GM12892 (cell line): ENCODE measurements around the gene MDM2. TPM values are rescaled to one million over a fixed set of nuclear protein-coding genes. Genes with fewer than 3 reads are reported as not detected.

Source experiments
- DNase-seq: peaks from one replicate; pipeline ENCODE4 v3.0.0; 2011; ENCODE audit not compliant: insufficient read length
- FAIRE-seq: peaks from 2 replicates; lab custom pipeline; 2011; peaks lifted over from hg19 to GRCh38; lab: Jason Lieb, UNC
- POLR2A ChIP-seq: IDR thresholded peaks from 2 replicates; pipeline ENCODE4 v1.6.1; 2011; ENCODE audit warnings: low read depth, low read length, control low read depth
- POLR2AphosphoS5 ChIP-seq: IDR thresholded peaks from 2 replicates; pipeline ENCODE4 v1.6.1; 2011; ENCODE audit warnings: low read depth, low read length, control low read depth
- TAF1 ChIP-seq: IDR thresholded peaks from 2 replicates; pipeline ENCODE4 v1.6.1; 2011; ENCODE audit warnings: low read depth, mild to moderate bottlenecking, control low read depth, low read length, borderline replicate concordance
- polyA plus RNA-seq: library from polyadenylated mRNA; unstranded; fragments of >200 nt; gene quantifications from one replicate; pipeline ENCODE4 v1.2.1, GENCODE V29; 2012; ENCODE audit warnings: missing spikeins, inconsistent platforms; ENCODE audit not compliant: missing spikeins

MDM2 gene
- polyA plus RNA-seq = 111 TPM

GRCh38 chr12:68807576-68808387, at the start of gene MDM2:
Gene MDM2 (plus strand): TSS chr12:68808177. CDS start chr12:68808478, 301 bp downstream.
- peak; percentile 86 for DNase-seq
- TF ChIP-seq POLR2A (peak; percentile 94), TAF1 (peak; percentile 78; the same call in 1 of the 2 replicates), POLR2AphosphoS5 (peak; percentile 87)
- peak; percentile 92 for FAIRE-seq

GRCh38 chr12:68759852-68760251, 48.1 kb upstream of the MDM2 start:
- no peak for FAIRE-seq
- TF ChIP-seq TAF1 (no peak), POLR2A (no peak), POLR2AphosphoS5 (no peak)
- no peak for DNase-seq

- no peak for FAIRE-seq
- no peak for TF ChIP-seq POLR2AphosphoS5
- TF ChIP-seq TAF1 = no peak
- no peak for TF ChIP-seq POLR2A
- no peak for DNase-seq
These were observed 47.1 kb upstream of the MDM2 start for GRCh38 chr12:68760806-68761441.

- FAIRE-seq (no peak), DNase-seq (no peak)
- TF ChIP-seq POLR2AphosphoS5 (no peak), TAF1 (no peak), POLR2A (no peak)
These were observed 46.5 kb upstream of the MDM2 start for GRCh38 chr12:68761442-68761812.

GRCh38 chr12:68761901-68762630, 45.9 kb upstream of the MDM2 start:
- TF ChIP-seq TAF1 (no peak), POLR2A (no peak), POLR2AphosphoS5 (no peak)
- FAIRE-seq = no peak

GRCh38 chr12:68762691-68763090, 45.3 kb upstream of the MDM2 start:
- TF ChIP-seq TAF1 (no peak), POLR2A (no peak), POLR2AphosphoS5 (no peak)
- FAIRE-seq = no peak

More at GRCh38 chr12:68761901-68762630, 45.9 kb upstream of the MDM2 start:
- no peak for DNase-seq

GRCh38 chr12:68765696-68766095, 42.3 kb upstream of the MDM2 start:
- no peak for DNase-seq
- FAIRE-seq = no peak
- TF ChIP-seq POLR2A = no peak
- TF ChIP-seq POLR2AphosphoS5 = no peak
- no peak for TF ChIP-seq TAF1

More at GRCh38 chr12:68762691-68763090, 45.3 kb upstream of the MDM2 start:
- DNase-seq = no peak

- no peak for DNase-seq
- no peak for FAIRE-seq
- TF ChIP-seq POLR2A (no peak), TAF1 (no peak), POLR2AphosphoS5 (no peak)
These were observed 41.3 kb upstream of the MDM2 start for GRCh38 chr12:68766646-68767045.

GRCh38 chr12:68767191-68767590, 40.8 kb upstream of the MDM2 start:
- no peak for FAIRE-seq
- no peak for DNase-seq
- TF ChIP-seq POLR2A = no peak
- no peak for TF ChIP-seq TAF1
- no peak for TF ChIP-seq POLR2AphosphoS5

GRCh38 chr12:68768431-68768939, 39.5 kb upstream of the MDM2 start:
- FAIRE-seq = no peak
- no peak for DNase-seq
- TF ChIP-seq POLR2AphosphoS5 (no peak), TAF1 (no peak), POLR2A (no peak)

- TF ChIP-seq TAF1 (no peak), POLR2AphosphoS5 (no peak), POLR2A (no peak)
- FAIRE-seq = no peak
- DNase-seq = no peak
These were observed 38.0 kb upstream of the MDM2 start for GRCh38 chr12:68769941-68770340.
